Loucy (cell line): ENCODE data around the gene LRRC66.

ENCODE experiments used
- H2AFZ ChIP-seq: fragments of 200-600 bp; sonication (generic); 2 replicates; pipeline ENCODE4 v1.6.0; 2016; ENCODE audit warnings: antibody characterized with exemption, mild to moderate bottlenecking, low read length, moderate library complexity
- H3F3A ChIP-seq: fragments of 200-600 bp; 2 replicates; pipeline ENCODE4 v1.6.0; 2016; ENCODE audit warnings: antibody characterized with exemption, low read depth, mild to moderate bottlenecking
- H3K27me3 ChIP-seq: fragments of 200-600 bp; sonication (generic); 2 replicates; pipeline ENCODE4 v1.6.1; 2014; ENCODE audit warnings: low read length, mild to moderate bottlenecking; ENCODE audit not compliant: insufficient read depth, poor library complexity, severe bottlenecking
- H3K36me3 ChIP-seq: fragments of 200-600 bp; sonication (generic); 2 replicates; pipeline ENCODE4 v1.6.1; 2016; ENCODE audit warnings: low read length; ENCODE audit not compliant: insufficient read depth
- H3K4me1 ChIP-seq: fragments of 200-600 bp; sonication (generic); 2 replicates; pipeline ENCODE4 v1.5.1; 2014; ENCODE audit warnings: low read length, mild to moderate bottlenecking; ENCODE audit not compliant: insufficient read depth, poor library complexity, severe bottlenecking
- H3K4me2 ChIP-seq: fragments of 200-600 bp; sonication (generic); 2 replicates; pipeline ENCODE4 v1.6.0; 2014; ENCODE audit warnings: antibody characterized with exemption, low read length, low read depth, mild to moderate bottlenecking; ENCODE audit not compliant: poor library complexity, severe bottlenecking
- H3K4me3 ChIP-seq: fragments of 200-600 bp; sonication (generic); 2 replicates; pipeline ENCODE4 v1.5.1; 2014; ENCODE audit warnings: low read length, mild to moderate bottlenecking, mixed read lengths; ENCODE audit not compliant: poor library complexity, severe bottlenecking
- H3K79me2 ChIP-seq: fragments of 200-600 bp; sonication (generic); 2 replicates; pipeline ENCODE4 v1.6.1; 2014; ENCODE audit warnings: low read length; ENCODE audit not compliant: insufficient read depth
- H3K9ac ChIP-seq: fragments of 200-600 bp; sonication (generic); 2 replicates; pipeline ENCODE4 v1.6.0; 2014; ENCODE audit warnings: mild to moderate bottlenecking, low read depth, low read length, moderate library complexity; ENCODE audit not compliant: poor library complexity, severe bottlenecking
- H3K9me2 ChIP-seq: fragments of 200-600 bp; sonication (generic); replicated peaks from 2 replicates; pipeline ENCODE4 v1.6.1; 2016; ENCODE audit warnings: low read depth, low read length, mixed read lengths
- H3K9me3 ChIP-seq: fragments of 200-600 bp; sonication (generic); 2 replicates; pipeline ENCODE4 v1.6.1; 2014; ENCODE audit warnings: mild to moderate bottlenecking, antibody characterized with exemption, low read length, low read depth; ENCODE audit not compliant: insufficient read depth
- H4K20me1 ChIP-seq: fragments of 200-600 bp; sonication (generic); 2 replicates; pipeline ENCODE4 v1.6.0; 2014; ENCODE audit warnings: antibody characterized with exemption, low read length, mild to moderate bottlenecking; ENCODE audit not compliant: insufficient read depth, poor library complexity, severe bottlenecking
- CTCF ChIP-seq: fragments of 200-600 bp; sonication (generic); conservative IDR thresholded peaks from 2 replicates; pipeline ENCODE4 v1.5.1; 2014; ENCODE audit warnings: mild to moderate bottlenecking, antibody characterized with exemption, low read length
- EZH2phosphoT487 ChIP-seq: fragments of 200-600 bp; IDR thresholded peaks from 2 replicates; pipeline ENCODE4 v1.6.1; 2018; ENCODE audit warnings: antibody characterized with exemption, mild to moderate bottlenecking, moderate library complexity, borderline replicate concordance

LRRC66 gene

GRCh38 chr4:52019936-52020657, at the start of gene LRRC66:
Gene LRRC66, minus strand, starts transcription at chr4:52020363. Its CDS starts 2,750 bp downstream, at chr4:52017613.
- H3K9ac ChIP-seq: no peak within 1 kb of the TSS
- H3K36me3 ChIP-seq: no peaks in the 10 kb centered on the region
- no peak within 1 kb of the TSS for H3K4me2 ChIP-seq
- H3K27me3 ChIP-seq: no peaks in the 10 kb centered on the region
- H3K4me1 ChIP-seq: no peaks in the 10 kb centered on the region
- H3K9me2 ChIP-seq: no peaks in the 10 kb centered on the region
- H3K4me3 ChIP-seq: no peak within 1 kb of the TSS
- no peaks in the 10 kb centered on the region for H4K20me1 ChIP-seq
- H3K79me2 ChIP-seq: no peaks in the 10 kb centered on the region
- TF ChIP-seq EZH2phosphoT487 (no peak), CTCF (no peak)
- no peaks in the 10 kb centered on the region for H3F3A ChIP-seq
- no peak within 1 kb of the TSS for H2AFZ ChIP-seq
- H3K9me3 ChIP-seq: no peaks in the 10 kb centered on the region

- Histone ChIP-seq H3K9me2 (no peaks in the 10 kb centered on the region), H3K4me1 (no peaks in the 10 kb centered on the region), H3K9me3 (no peaks in the 10 kb centered on the region), H3K79me2 (no peaks in the 10 kb centered on the region), H3K9ac (no peak overlapping the region), H3K36me3 (no peaks in the 10 kb centered on the region), H3K4me2 (no peak overlapping the region), H4K20me1 (no peaks in the 10 kb centered on the region), H2AFZ (no peak overlapping the region), H3K27me3 (no peaks in the 10 kb centered on the region), H3F3A (no peaks in the 10 kb centered on the region), H3K4me3 (no peak overlapping the region)
- no peak for TF ChIP-seq CTCF
- no peak for TF ChIP-seq EZH2phosphoT487
These were observed 49.4 kb upstream of the LRRC66 start for GRCh38 chr4:52069571-52069970.

- Histone ChIP-seq H3K9me3 (no peaks in the 10 kb centered on the region), H3F3A (no peaks in the 10 kb centered on the region), H2AFZ (no peak overlapping the region), H3K9me2 (no peaks in the 10 kb centered on the region), H3K4me2 (no peak overlapping the region), H3K9ac (no peak overlapping the region), H3K79me2 (no peaks in the 10 kb centered on the region), H3K4me3 (no peak overlapping the region), H3K36me3 (no peaks in the 10 kb centered on the region), H3K27me3 (no peaks in the 10 kb centered on the region), H3K4me1 (no peaks in the 10 kb centered on the region), H4K20me1 (no peaks in the 10 kb centered on the region)
- TF ChIP-seq CTCF (no peak), EZH2phosphoT487 (no peak)
These were observed 39.2 kb upstream of the LRRC66 start for GRCh38 chr4:52059372-52059771.
